Measurements from ENCODE around the gene CLPTM1.
"Not testable (repeated sequence)": the region's sequence is repeated elsewhere in the genome, so short reads cannot be mapped to it uniquely, and the experiment has no call there.

CLPTM1 gene

GRCh38 chr19:44924243-44924725 lies 30.9 kb upstream of the CLPTM1 start:
- no peaks in the 10 kb centered on the region for H3K36me3 ChIP-seq (ENCODE audit: control insufficient read depth, insufficient read depth, low read length)
- no peak overlapping the region for H3K4me3 ChIP-seq (ENCODE audit: low read length)
- peaks cover 16% of the 10 kb centered on the region for H3K4me1 ChIP-seq (ENCODE audit: control insufficient read depth, insufficient read depth, low read length)
- H3K9me3 ChIP-seq (ENCODE audit: control insufficient read depth, low read length) = no peaks in the 10 kb centered on the region
- H3K9ac ChIP-seq (ENCODE audit: low read length) = no peak overlapping the region
- no peaks in the 10 kb centered on the region for H3K27me3 ChIP-seq (ENCODE audit: control insufficient read depth, insufficient read depth, low read length)

GRCh38 chr19:44925114-44925891 lies 29.9 kb upstream of the CLPTM1 start:
- Histone ChIP-seq H3K36me3 (ENCODE audit: control insufficient read depth, insufficient read depth, low read length) (no peaks in the 10 kb centered on the region), H3K9ac (ENCODE audit: low read length) (no peak overlapping the region), H3K4me1 (ENCODE audit: control insufficient read depth, insufficient read depth, low read length) (peaks cover 16% of the 10 kb centered on the region), H3K9me3 (ENCODE audit: control insufficient read depth, low read length) (no peaks in the 10 kb centered on the region), H3K4me3 (ENCODE audit: low read length) (no peak overlapping the region), H3K27me3 (ENCODE audit: control insufficient read depth, insufficient read depth, low read length) (no peaks in the 10 kb centered on the region)

GRCh38 chr19:44926245-44927077 lies 28.7 kb upstream of the CLPTM1 start:
- H3K9me3 ChIP-seq (ENCODE audit: control insufficient read depth, low read length); H3K27me3 ChIP-seq (ENCODE audit: control insufficient read depth, insufficient read depth, low read length); H3K4me3 ChIP-seq (ENCODE audit: low read length); H3K36me3 ChIP-seq (ENCODE audit: control insufficient read depth, insufficient read depth, low read length): not testable (repeated sequence)
- Histone ChIP-seq H3K9ac (ENCODE audit: low read length) (peak overlapping the region; percentile 43), H3K4me1 (ENCODE audit: control insufficient read depth, insufficient read depth, low read length) (peaks cover 16% of the 10 kb centered on the region)

- no peaks in the 10 kb centered on the region for H3K36me3 ChIP-seq (ENCODE audit: control insufficient read depth, insufficient read depth, low read length)
- H3K4me1 ChIP-seq (ENCODE audit: control insufficient read depth, insufficient read depth, low read length) = peaks cover 16% of the 10 kb centered on the region
- H3K9me3 ChIP-seq (ENCODE audit: control insufficient read depth, low read length) = no peaks in the 10 kb centered on the region
- H3K27me3 ChIP-seq (ENCODE audit: control insufficient read depth, insufficient read depth, low read length) = no peaks in the 10 kb centered on the region
- no peak overlapping the region for H3K9ac ChIP-seq (ENCODE audit: low read length)
- no peak overlapping the region for H3K4me3 ChIP-seq (ENCODE audit: low read length)
These were observed 27.4 kb upstream of the CLPTM1 start for GRCh38 chr19:44927746-44928145.

- Histone ChIP-seq H3K4me1 (ENCODE audit: control insufficient read depth, insufficient read depth, low read length) (peaks cover 12% of the 10 kb centered on the region), H3K36me3 (ENCODE audit: control insufficient read depth, insufficient read depth, low read length) (no peaks in the 10 kb centered on the region), H3K9ac (ENCODE audit: low read length) (no peak overlapping the region), H3K9me3 (ENCODE audit: control insufficient read depth, low read length) (no peaks in the 10 kb centered on the region), H3K27me3 (ENCODE audit: control insufficient read depth, insufficient read depth, low read length) (no peaks in the 10 kb centered on the region), H3K4me3 (ENCODE audit: low read length) (no peak overlapping the region)
These were observed 25.1 kb upstream of the CLPTM1 start for GRCh38 chr19:44930088-44930487.

GRCh38 chr19:44931541-44931940 lies 23.6 kb upstream of the CLPTM1 start:
- H3K9me3 ChIP-seq (ENCODE audit: control insufficient read depth, low read length) = no peaks in the 10 kb centered on the region
- no peak overlapping the region for H3K4me3 ChIP-seq (ENCODE audit: low read length)
- peaks cover 19% of the 10 kb centered on the region for H3K4me1 ChIP-seq (ENCODE audit: control insufficient read depth, insufficient read depth, low read length)
- no peaks in the 10 kb centered on the region for H3K36me3 ChIP-seq (ENCODE audit: control insufficient read depth, insufficient read depth, low read length)
- H3K9ac ChIP-seq (ENCODE audit: low read length) = no peak overlapping the region
- no peaks in the 10 kb centered on the region for H3K27me3 ChIP-seq (ENCODE audit: control insufficient read depth, insufficient read depth, low read length)

- no peak overlapping the region for H3K9ac ChIP-seq (ENCODE audit: low read length)
- H3K27me3 ChIP-seq (ENCODE audit: control insufficient read depth, insufficient read depth, low read length) = no peaks in the 10 kb centered on the region
- no peaks in the 10 kb centered on the region for H3K9me3 ChIP-seq (ENCODE audit: control insufficient read depth, low read length)
- H3K36me3 ChIP-seq (ENCODE audit: control insufficient read depth, insufficient read depth, low read length) = no peaks in the 10 kb centered on the region
- H3K4me3 ChIP-seq (ENCODE audit: low read length) = no peak overlapping the region
- H3K4me1 ChIP-seq (ENCODE audit: control insufficient read depth, insufficient read depth, low read length) = peaks cover 6% of the 10 kb centered on the region
These were observed 15.5 kb upstream of the CLPTM1 start for GRCh38 chr19:44939668-44940067.

GRCh38 chr19:44942067-44942571 lies 13.1 kb upstream of the CLPTM1 start, which contains the start of gene APOC4:
Gene APOC4 (plus strand): TSS chr19:44942237. CDS start chr19:44942278, 41 bp downstream.
- H3K4me3 ChIP-seq (ENCODE audit: low read length) = no peak within 1 kb of the TSS
- H3K4me1 ChIP-seq (ENCODE audit: control insufficient read depth, insufficient read depth, low read length) = no peaks in the 10 kb centered on the region
- no peaks in the 10 kb centered on the region for H3K27me3 ChIP-seq (ENCODE audit: control insufficient read depth, insufficient read depth, low read length)
- H3K9me3 ChIP-seq (ENCODE audit: control insufficient read depth, low read length) = no peaks in the 10 kb centered on the region
- H3K36me3 ChIP-seq (ENCODE audit: control insufficient read depth, insufficient read depth, low read length) = no peaks in the 10 kb centered on the region
- no peak within 1 kb of the TSS for H3K9ac ChIP-seq (ENCODE audit: low read length)

GRCh38 chr19:44943801-44944249 lies 11.4 kb upstream of the CLPTM1 start:
- no peaks in the 10 kb centered on the region for H3K36me3 ChIP-seq (ENCODE audit: control insufficient read depth, insufficient read depth, low read length)
- no peaks in the 10 kb centered on the region for H3K27me3 ChIP-seq (ENCODE audit: control insufficient read depth, insufficient read depth, low read length)
- H3K9ac ChIP-seq (ENCODE audit: low read length) = no peak overlapping the region
- no peaks in the 10 kb centered on the region for H3K9me3 ChIP-seq (ENCODE audit: control insufficient read depth, low read length)
- H3K4me3 ChIP-seq (ENCODE audit: low read length) = no peak overlapping the region
- no peaks in the 10 kb centered on the region for H3K4me1 ChIP-seq (ENCODE audit: control insufficient read depth, insufficient read depth, low read length)

- Histone ChIP-seq H3K4me3 (ENCODE audit: low read length) (no peak overlapping the region), H3K9ac (ENCODE audit: low read length) (no peak overlapping the region), H3K4me1 (ENCODE audit: control insufficient read depth, insufficient read depth, low read length) (peaks cover 7% of the 10 kb centered on the region), H3K9me3 (ENCODE audit: control insufficient read depth, low read length) (no peaks in the 10 kb centered on the region), H3K27me3 (ENCODE audit: control insufficient read depth, insufficient read depth, low read length) (no peaks in the 10 kb centered on the region), H3K36me3 (ENCODE audit: control insufficient read depth, insufficient read depth, low read length) (no peaks in the 10 kb centered on the region)
These were observed 8.1 kb upstream of the CLPTM1 start for GRCh38 chr19:44947041-44947581.

- Histone ChIP-seq H3K4me1 (ENCODE audit: control insufficient read depth, insufficient read depth, low read length) (peaks cover 7% of the 10 kb centered on the region), H3K9ac (ENCODE audit: low read length) (no peak overlapping the region), H3K9me3 (ENCODE audit: control insufficient read depth, low read length) (no peaks in the 10 kb centered on the region), H3K4me3 (ENCODE audit: low read length) (no peak overlapping the region), H3K36me3 (ENCODE audit: control insufficient read depth, insufficient read depth, low read length) (no peaks in the 10 kb centered on the region), H3K27me3 (ENCODE audit: control insufficient read depth, insufficient read depth, low read length) (no peaks in the 10 kb centered on the region)
These were observed 6.9 kb upstream of the CLPTM1 start for GRCh38 chr19:44948237-44948636.

All from mucosa of stomach (tissue), 1 donor.